Mesendoderm (in vitro differentiated cells): ENCODE data around the gene RNF135.
"Not testable (repeated sequence)": the region's sequence is repeated elsewhere in the genome, so short reads cannot be mapped to it uniquely, and the experiment has no call there.

Experiments used
- DNase-seq: peaks from one replicate; pipeline ENCODE4 v3.0.0; 2013
- H2AK5ac ChIP-seq: 2 replicates; pipeline ENCODE4 v1.6.1; 2013; ENCODE audit warnings: low read length, inconsistent platforms
- H2BK120ac ChIP-seq: 2 replicates; pipeline ENCODE4 v1.6.1; 2013; ENCODE audit warnings: low read depth, mild to moderate bottlenecking, low read length, moderate library complexity, mixed read lengths
- H2BK15ac ChIP-seq: replicated peaks from 2 replicates; pipeline ENCODE4 v1.6.1; 2013; ENCODE audit warnings: low read depth, mild to moderate bottlenecking, moderate library complexity
- H2BK5ac ChIP-seq: 2 replicates; pipeline ENCODE4 v1.6.1; 2013; ENCODE audit warnings: low read length, inconsistent platforms
- H3K18ac ChIP-seq: 2 replicates; pipeline ENCODE4 v1.6.1; 2013; ENCODE audit warnings: mild to moderate bottlenecking, low read length, mixed read lengths
- H3K23ac ChIP-seq: one replicate; pipeline ENCODE4 v1.6.1; 2013; ENCODE audit warnings: low read length
- H3K27ac ChIP-seq: 2 replicates; pipeline ENCODE4 v1.5.1; 2013; ENCODE audit warnings: low read depth, mild to moderate bottlenecking, inconsistent platforms, low read length, moderate library complexity
- H3K27me3 ChIP-seq: 2 replicates; pipeline ENCODE4 v1.6.1; 2013; ENCODE audit warnings: low read length, control low read depth, mild to moderate bottlenecking, inconsistent platforms; ENCODE audit not compliant: insufficient read depth, poor library complexity
- H3K36me3 ChIP-seq: 2 replicates; pipeline ENCODE4 v1.6.1; 2013; ENCODE audit warnings: low read length, inconsistent platforms; ENCODE audit not compliant: control insufficient read depth, insufficient read depth
- H3K4ac ChIP-seq: one replicate; pipeline ENCODE4 v1.6.1; 2013; ENCODE audit warnings: low read depth, mild to moderate bottlenecking, low read length, moderate library complexity
- H3K4me1 ChIP-seq: 2 replicates; pipeline ENCODE4 v1.6.1; 2013; ENCODE audit warnings: low read depth, low read length, inconsistent platforms; ENCODE audit not compliant: control insufficient read depth
- H3K4me2 ChIP-seq: 2 replicates; pipeline ENCODE4 v1.6.1; 2013; ENCODE audit warnings: low read length
- H3K4me3 ChIP-seq: 2 replicates; pipeline ENCODE4 v1.5.1; 2013; ENCODE audit warnings: mild to moderate bottlenecking, low read length
- H3K56ac ChIP-seq: one replicate; pipeline ENCODE4 v1.6.1; 2013; ENCODE audit warnings: low read length
- H3K79me1 ChIP-seq: 2 replicates; pipeline ENCODE4 v1.6.1; 2013; ENCODE audit warnings: low read length, inconsistent platforms
- H3K79me2 ChIP-seq: 2 replicates; pipeline ENCODE4 v1.6.1; 2013; ENCODE audit warnings: mild to moderate bottlenecking, low read length; ENCODE audit not compliant: control insufficient read depth, insufficient read depth
- H3K9ac ChIP-seq: 2 replicates; pipeline ENCODE4 v1.6.1; 2013; ENCODE audit warnings: low read length, inconsistent platforms
- H4K5ac ChIP-seq: one replicate; pipeline ENCODE4 v1.6.1; 2013; ENCODE audit warnings: low read length
- H4K8ac ChIP-seq: one replicate; pipeline ENCODE4 v1.6.1; 2013; ENCODE audit warnings: low read depth, mild to moderate bottlenecking, control low read depth, low read length, moderate library complexity
- WGBS: extraction: QIAGEN DNeasy Blood & Tissue Kit; methylation state at CpG from one replicate; pipeline ENCODE4 v1.1.7; 2013; ENCODE audit warnings: low lambda C conversion rate, missing lambda C conversion rate; ENCODE audit not compliant: insufficient coverage; ENCODE audit errors: extremely low coverage; 5-methylcytosine and 5-hydroxymethylcytosine counted together

The RNF135 gene

DNA sequence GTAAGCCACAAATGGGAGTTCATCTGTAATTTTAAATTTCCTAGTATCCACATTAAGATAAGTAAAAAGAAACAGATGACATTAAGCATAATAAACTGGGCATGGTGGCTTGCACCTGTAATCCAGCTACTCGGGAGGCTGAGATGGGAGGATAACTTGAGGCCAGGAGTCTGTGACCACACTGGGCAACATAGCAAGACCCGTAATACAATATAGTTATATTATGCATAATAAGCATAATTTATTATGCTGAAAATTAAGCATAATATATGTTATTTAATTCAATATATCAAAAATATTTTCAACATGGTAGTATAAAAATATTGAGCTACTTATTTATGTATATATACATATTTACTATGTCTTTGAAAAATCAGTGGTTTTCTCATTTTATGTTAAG, 48.2 kb downstream of the RNF135 start:
- H2BK120ac ChIP-seq, result no peak overlapping the region
- H4K8ac ChIP-seq, result no peak overlapping the region
- WGBS, result no CpG with 5 or more reads among the region's 2 CpGs
- no peaks in the 10 kb centered on the region for H3K27me3 ChIP-seq
- no peak for DNase-seq
- no peaks in the 10 kb centered on the region for H3K36me3 ChIP-seq
- no peak overlapping the region for H4K5ac ChIP-seq
- H2BK5ac ChIP-seq, result no peak overlapping the region
- H3K4me3 ChIP-seq, result no peak overlapping the region
- no peak overlapping the region for H3K56ac ChIP-seq
- H3K79me1 ChIP-seq, result no peaks in the 10 kb centered on the region
- no peaks in the 10 kb centered on the region for H3K4me1 ChIP-seq
- H3K9ac ChIP-seq, result no peak overlapping the region
- no peak overlapping the region for H2BK15ac ChIP-seq
- no peak overlapping the region for H3K23ac ChIP-seq
- H3K27ac ChIP-seq, result no peak overlapping the region
- no peak overlapping the region for H3K4ac ChIP-seq
- no peaks in the 10 kb centered on the region for H3K79me2 ChIP-seq
- H3K18ac ChIP-seq, result no peak overlapping the region
- H3K4me2 ChIP-seq, result no peak overlapping the region
- H2AK5ac ChIP-seq, result no peak overlapping the region

DNA sequence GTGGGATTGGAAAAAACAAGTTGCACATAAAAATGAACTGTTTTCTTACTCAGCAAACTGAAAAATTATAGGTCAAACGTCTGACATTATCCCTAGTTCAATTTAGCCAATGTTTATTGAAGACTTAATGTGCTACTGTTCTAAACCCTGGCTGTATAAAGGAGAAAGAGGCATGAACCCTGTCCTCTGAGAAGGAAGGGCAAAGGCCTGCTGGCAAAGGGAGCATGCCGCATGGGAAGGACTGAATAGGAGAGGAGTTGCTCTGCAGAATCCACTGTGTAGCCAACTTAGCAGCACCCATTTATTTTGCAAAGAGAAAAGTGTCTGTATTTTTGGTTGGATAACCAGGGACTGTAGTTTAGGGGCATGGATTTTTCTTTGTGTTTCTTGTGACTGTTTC, 52.3 kb downstream of the RNF135 start:
- WGBS, result no CpG with 5 or more reads among the region's 2 CpGs
- H2BK5ac ChIP-seq, H3K18ac ChIP-seq, H3K9ac ChIP-seq, H4K8ac ChIP-seq, H3K79me1 ChIP-seq, H2BK15ac ChIP-seq, H2BK120ac ChIP-seq, H3K4me1 ChIP-seq, H3K4me3 ChIP-seq, H3K4me2 ChIP-seq, DNase-seq, H3K4ac ChIP-seq, H2AK5ac ChIP-seq, H3K56ac ChIP-seq, H3K36me3 ChIP-seq, H3K27me3 ChIP-seq, H3K23ac ChIP-seq, H4K5ac ChIP-seq, H3K79me2 ChIP-seq, H3K27ac ChIP-seq: not testable (repeated sequence)

DNA sequence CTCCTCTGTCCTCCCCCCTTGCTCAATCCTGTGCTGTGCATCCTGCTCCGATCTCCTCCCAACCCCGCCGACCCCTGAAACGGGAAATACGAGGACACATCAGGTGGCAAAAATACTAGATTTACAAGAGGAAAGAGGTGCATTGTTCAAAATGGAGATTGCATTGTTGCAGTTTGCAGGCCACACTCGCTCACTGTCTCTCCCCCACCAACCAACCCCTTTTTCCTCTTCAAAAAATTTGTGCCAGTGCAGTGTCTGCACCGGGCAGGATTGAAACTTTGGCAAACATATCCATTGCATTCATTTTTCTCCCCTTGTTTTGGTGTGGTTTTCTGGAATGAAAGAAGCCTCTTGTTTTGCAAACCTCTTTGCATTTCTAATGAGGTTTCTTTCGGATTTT, 61.0 kb downstream of the RNF135 start:
- no peak overlapping the region for H2BK120ac ChIP-seq
- no peak overlapping the region for H2BK5ac ChIP-seq
- no peak overlapping the region for H2AK5ac ChIP-seq
- H3K56ac ChIP-seq, result no peak overlapping the region
- no CpG with 5 or more reads among the region's 8 CpGs for WGBS
- DNase-seq, result no peak
- no peaks in the 10 kb centered on the region for H3K27me3 ChIP-seq
- no peak overlapping the region for H4K8ac ChIP-seq
- no peak overlapping the region for H3K18ac ChIP-seq
- no peak overlapping the region for H3K4ac ChIP-seq
- no peaks in the 10 kb centered on the region for H3K36me3 ChIP-seq
- H3K23ac ChIP-seq, result no peak overlapping the region
- no peaks in the 10 kb centered on the region for H3K79me1 ChIP-seq
- no peak overlapping the region for H2BK15ac ChIP-seq
- no peaks in the 10 kb centered on the region for H3K4me1 ChIP-seq
- no peaks in the 10 kb centered on the region for H3K79me2 ChIP-seq
- H3K27ac ChIP-seq, result no peak overlapping the region
- H3K9ac ChIP-seq, result no peak overlapping the region
- H3K4me3 ChIP-seq, result no peak overlapping the region
- no peak overlapping the region for H4K5ac ChIP-seq
- no peak overlapping the region for H3K4me2 ChIP-seq

DNA sequence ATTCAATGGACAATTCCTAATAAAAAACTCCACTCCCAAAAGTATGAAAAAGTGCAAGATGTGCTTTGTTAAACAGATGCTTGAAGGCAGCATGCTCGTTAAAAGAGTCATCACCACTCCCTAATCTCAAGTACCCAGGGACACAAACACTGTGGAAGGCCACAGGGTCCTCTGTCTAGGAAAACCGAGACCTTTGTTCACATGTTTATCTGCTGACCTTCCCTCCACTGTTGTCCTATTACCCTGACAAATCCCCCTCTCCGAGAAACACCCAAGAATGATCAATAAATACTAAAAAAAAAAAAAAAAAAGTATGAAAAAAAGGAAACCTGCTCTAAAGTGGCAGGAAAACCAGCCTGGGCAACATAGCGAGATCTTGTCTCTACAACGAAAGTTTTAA, 64.8 kb downstream of the RNF135 start:
- DNase-seq, H3K4me3 ChIP-seq, H3K27me3 ChIP-seq, H3K4ac ChIP-seq, H3K36me3 ChIP-seq, H3K79me1 ChIP-seq, H3K56ac ChIP-seq, H2BK120ac ChIP-seq, H2AK5ac ChIP-seq, H2BK5ac ChIP-seq, H2BK15ac ChIP-seq, H3K4me1 ChIP-seq, H3K79me2 ChIP-seq, H3K9ac ChIP-seq, H4K5ac ChIP-seq, H3K18ac ChIP-seq, H3K4me2 ChIP-seq, H3K23ac ChIP-seq, H3K27ac ChIP-seq, H4K8ac ChIP-seq: not testable (repeated sequence)
- WGBS, result no CpG with 5 or more reads among the region's 5 CpGs

DNA sequence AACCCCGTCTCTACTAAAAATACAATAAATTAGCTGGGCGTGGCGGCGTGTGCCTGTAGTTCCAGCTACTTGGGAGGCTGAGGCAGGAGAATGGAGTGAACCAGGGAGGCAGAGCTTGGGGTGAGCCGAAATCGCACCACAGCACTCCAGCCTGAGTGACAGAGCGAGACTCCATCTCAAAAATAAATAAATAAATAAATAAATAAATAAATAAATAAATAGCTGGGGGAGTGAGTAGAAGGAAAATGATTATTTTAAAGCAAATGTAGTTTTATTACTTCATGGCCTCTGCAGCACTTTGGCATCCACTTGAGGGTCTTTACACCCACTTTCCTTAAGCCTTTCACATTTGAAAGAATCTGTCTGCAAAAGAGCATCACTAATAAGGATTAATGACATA, 70.0 kb downstream of the RNF135 start:
- not testable (repeated sequence) for H3K79me2 ChIP-seq, H3K79me1 ChIP-seq, H3K4ac ChIP-seq, H3K18ac ChIP-seq, H2AK5ac ChIP-seq, H3K56ac ChIP-seq, H3K27me3 ChIP-seq, H3K36me3 ChIP-seq, H2BK15ac ChIP-seq, DNase-seq, H4K8ac ChIP-seq, H2BK5ac ChIP-seq, H3K27ac ChIP-seq, H3K4me2 ChIP-seq, H4K5ac ChIP-seq, H3K4me1 ChIP-seq, H3K9ac ChIP-seq, H3K23ac ChIP-seq, H3K4me3 ChIP-seq, H2BK120ac ChIP-seq
- no CpG with 5 or more reads among the region's 7 CpGs for WGBS

- not testable (repeated sequence) for H3K56ac ChIP-seq, H2AK5ac ChIP-seq, H3K23ac ChIP-seq, H3K27ac ChIP-seq, H3K36me3 ChIP-seq, H3K4me1 ChIP-seq, H2BK120ac ChIP-seq, H3K4me3 ChIP-seq, H4K5ac ChIP-seq, H3K79me1 ChIP-seq, DNase-seq, H2BK15ac ChIP-seq, H3K27me3 ChIP-seq, H3K79me2 ChIP-seq, H2BK5ac ChIP-seq, H3K18ac ChIP-seq, H3K4ac ChIP-seq, H3K9ac ChIP-seq, H4K8ac ChIP-seq, H3K4me2 ChIP-seq
- WGBS, result no CpG with 5 or more reads among the region's 6 CpGs
Observed at GRCh38 chr17:31042378-31042777, 71.5 kb downstream of the RNF135 start.
